SK-N-SH treated with all-trans-retinoic acid at 6 μM for 48 hours (cell line): ENCODE data around the gene SPTBN4.

ENCODE experiments used
- ATAC-seq: fragments of 200-7000 bp; cut with Tn5 transposase; 3 replicates; pipeline ENCODE4 v1.9.1; 2020; ENCODE audit warnings: mild to moderate bottlenecking, moderate library complexity
- ARNTL ChIP-seq: fragments of 450-650 bp; formaldehyde crosslinking; IDR thresholded peaks from 2 replicates; pipeline ENCODE4 v1.5.0; 2020; ENCODE audit warnings: low read depth, mild to moderate bottlenecking, moderate library complexity, borderline replicate concordance
- BACH2 ChIP-seq: fragments of 250-450 bp; sonication (Bioruptor Pico); IDR thresholded peaks from 2 replicates; pipeline ENCODE4 v1.9.0; 2021; ENCODE audit warnings: mild to moderate bottlenecking, borderline replicate concordance
- CSDC2 ChIP-seq: fragments of 250-450 bp; sonication (Bioruptor Pico); IDR thresholded peaks from 2 replicates; pipeline ENCODE4 v1.5.0; 2020; ENCODE audit warnings: mild to moderate bottlenecking, moderate library complexity
- ESRRG ChIP-seq: fragments of 250-450 bp; sonication (Bioruptor Pico); IDR thresholded peaks from 2 replicates; pipeline ENCODE4 v1.6.1; 2021; ENCODE audit warnings: mild to moderate bottlenecking
- GLIS3 ChIP-seq: fragments of 250-450 bp; sonication (Bioruptor Pico); IDR thresholded peaks from 2 replicates; pipeline ENCODE4 v1.5.0; 2020; ENCODE audit warnings: mild to moderate bottlenecking, moderate library complexity
- ISL1 ChIP-seq: fragments of 250-450 bp; sonication (Bioruptor Pico); IDR thresholded peaks from 2 replicates; pipeline ENCODE4 v2.1.2; 2022; ENCODE audit warnings: mild to moderate bottlenecking, moderate library complexity
- OSR1 ChIP-seq: fragments of 250-450 bp; sonication (Bioruptor Pico); IDR thresholded peaks from 2 replicates; pipeline ENCODE4 v1.8.0; 2022; ENCODE audit warnings: moderate library complexity, mild to moderate bottlenecking, inconsistent platforms
- PPARA ChIP-seq: fragments of 250-450 bp; sonication (Bioruptor Pico); IDR thresholded peaks from 2 replicates; pipeline ENCODE4 v1.5.0; 2020; ENCODE audit warnings: mild to moderate bottlenecking, borderline replicate concordance
- RARB ChIP-seq: fragments of 250-450 bp; sonication (Bioruptor Pico); IDR thresholded peaks from 2 replicates; pipeline ENCODE4 v1.8.0; 2021; ENCODE audit warnings: mild to moderate bottlenecking, moderate library complexity
- SNAI2 ChIP-seq: fragments of 250-450 bp; sonication (Bioruptor Pico); IDR thresholded peaks from 2 replicates; pipeline ENCODE4 v1.5.0; 2020; ENCODE audit warnings: mild to moderate bottlenecking, moderate library complexity
- TCF4 ChIP-seq: fragments of 250-450 bp; sonication (Bioruptor Pico); IDR thresholded peaks from 2 replicates; pipeline ENCODE4 v1.8.0; 2021; ENCODE audit warnings: mild to moderate bottlenecking, moderate library complexity, borderline replicate concordance
- TOX ChIP-seq: fragments of 250-450 bp; sonication (Bioruptor Pico); IDR thresholded peaks from 2 replicates; pipeline ENCODE4 v1.8.0; 2021; ENCODE audit warnings: mild to moderate bottlenecking, moderate library complexity, borderline replicate concordance
- ZC3H10 ChIP-seq: fragments of 250-450 bp; sonication (Bioruptor Pico); IDR thresholded peaks from 2 replicates; pipeline ENCODE4 v1.5.1; 2021; ENCODE audit warnings: mild to moderate bottlenecking, moderate library complexity
- ZFP3 ChIP-seq: fragments of 250-450 bp; sonication (Bioruptor Pico); IDR thresholded peaks from 2 replicates; pipeline ENCODE4 v1.5.0; 2020; ENCODE audit warnings: mild to moderate bottlenecking, moderate library complexity
- ZFP30 ChIP-seq: fragments of 450-650 bp; formaldehyde crosslinking; IDR thresholded peaks from 2 replicates; pipeline ENCODE4 v1.5.0; 2022; ENCODE audit warnings: mild to moderate bottlenecking, moderate library complexity
- ZNF565 ChIP-seq: fragments of 450-650 bp; formaldehyde crosslinking; conservative IDR thresholded peaks from 2 replicates; pipeline ENCODE4 v1.5.0; 2020; ENCODE audit warnings: low read depth, mild to moderate bottlenecking, moderate library complexity
- ZNF70 ChIP-seq: fragments of 450-650 bp; formaldehyde crosslinking; IDR thresholded peaks from 2 replicates; pipeline ENCODE4 v1.5.0; 2020; ENCODE audit warnings: mild to moderate bottlenecking, moderate library complexity
- ZNF8 ChIP-seq: fragments of 450-650 bp; formaldehyde crosslinking; IDR thresholded peaks from 2 replicates; pipeline ENCODE4 v1.5.0; 2020; ENCODE audit warnings: mild to moderate bottlenecking, moderate library complexity
- TF ChIP-seq, protein P1 (sequence below): fragments of 250-450 bp; sonication (Bioruptor Pico); IDR thresholded peaks from 2 replicates; pipeline ENCODE4 v1.5.1; 2021; ENCODE audit warnings: mild to moderate bottlenecking, moderate library complexity
- TF ChIP-seq, protein P2 (sequence below): fragments of 250-450 bp; sonication (Bioruptor Pico); IDR thresholded peaks from 2 replicates; pipeline ENCODE4 v1.5.0; 2020; ENCODE audit warnings: mild to moderate bottlenecking, moderate library complexity
- TF ChIP-seq, protein P3 (sequence below): fragments of 250-450 bp; sonication (Bioruptor Pico); IDR thresholded peaks from 2 replicates; pipeline ENCODE4 v1.8.0; 2021; ENCODE audit warnings: low read depth, mild to moderate bottlenecking, moderate library complexity, borderline replicate concordance
- TF ChIP-seq, protein P4 (sequence below): fragments of 250-450 bp; sonication (Bioruptor Pico); IDR thresholded peaks from 2 replicates; pipeline ENCODE4 v1.5.1; 2020; ENCODE audit warnings: low read depth, mild to moderate bottlenecking, moderate library complexity

Gene SPTBN4

DNA sequence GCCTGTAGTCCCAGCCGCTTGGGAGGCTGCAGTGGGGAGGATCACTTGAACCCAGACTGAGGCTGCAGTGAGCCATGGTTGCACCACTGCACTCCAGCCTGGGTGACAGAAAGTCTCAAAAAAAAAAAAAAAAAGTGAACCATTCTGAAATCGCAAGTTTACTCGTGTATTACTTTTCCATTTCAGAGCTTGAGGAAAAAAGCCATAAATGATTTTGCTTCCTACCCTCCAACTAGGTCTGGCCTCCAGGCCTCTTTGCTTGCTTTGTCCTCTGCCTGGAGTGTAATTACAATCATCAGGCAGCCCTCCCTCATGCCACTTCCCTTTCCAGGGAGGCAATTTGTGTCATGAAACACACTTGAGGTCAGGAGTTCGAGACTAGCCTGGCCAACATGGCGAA lies 9.8 kb upstream of the SPTBN4 start:
- no peak for ATAC-seq
- TF ChIP-seq ISL1 (CRISPR knock-in tag): no peak

DNA sequence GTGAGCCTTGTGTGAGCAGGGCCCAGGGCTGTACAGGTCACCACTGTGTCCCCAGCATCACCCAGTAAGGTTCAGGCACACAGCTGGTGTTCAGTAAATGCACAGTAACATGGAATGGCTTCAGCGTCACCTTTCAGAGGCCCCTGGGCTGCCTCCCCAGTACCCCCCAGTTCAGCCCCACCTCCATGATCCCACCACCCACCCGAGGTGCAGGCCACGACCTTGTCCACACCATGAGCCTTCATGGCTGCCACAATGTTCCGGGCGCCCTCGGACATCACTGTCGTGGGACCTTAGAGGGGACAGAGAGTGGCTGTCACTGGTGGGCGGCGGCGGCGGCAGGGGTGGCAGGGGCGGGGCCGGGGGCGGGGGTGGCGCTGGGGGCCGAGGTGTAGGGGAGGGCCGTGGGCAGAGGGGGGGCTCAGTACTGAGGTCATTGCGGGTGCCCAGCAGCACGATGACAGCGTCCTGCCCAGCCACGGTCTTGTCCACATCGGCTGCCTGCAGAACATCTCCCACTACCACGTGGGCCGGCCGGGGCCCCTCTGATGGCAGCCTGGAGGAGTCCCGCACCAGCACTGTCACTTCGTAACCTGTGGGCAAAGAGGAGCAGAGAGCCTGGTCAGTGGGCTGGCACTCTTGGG lies 8.7 kb upstream of the SPTBN4 start:
- TF ChIP-seq RARB (CRISPR knock-in tag): no peak
- TF ChIP-seq ZFP30: no peak
- TF ChIP-seq ISL1 (CRISPR knock-in tag): no peak
- TF ChIP-seq BACH2 (CRISPR knock-in tag): no peak
- TF ChIP-seq TCF4 (CRISPR knock-in tag): no peak
- no peak for TF ChIP-seq ZFP3 (CRISPR knock-in tag)
- TF ChIP-seq ESRRG (CRISPR knock-in tag): no peak
- TF ChIP-seq SNAI2 (CRISPR knock-in tag): no peak
- TF ChIP-seq ZNF565 (CRISPR knock-in tag): no peak
- no peak for ATAC-seq

DNA sequence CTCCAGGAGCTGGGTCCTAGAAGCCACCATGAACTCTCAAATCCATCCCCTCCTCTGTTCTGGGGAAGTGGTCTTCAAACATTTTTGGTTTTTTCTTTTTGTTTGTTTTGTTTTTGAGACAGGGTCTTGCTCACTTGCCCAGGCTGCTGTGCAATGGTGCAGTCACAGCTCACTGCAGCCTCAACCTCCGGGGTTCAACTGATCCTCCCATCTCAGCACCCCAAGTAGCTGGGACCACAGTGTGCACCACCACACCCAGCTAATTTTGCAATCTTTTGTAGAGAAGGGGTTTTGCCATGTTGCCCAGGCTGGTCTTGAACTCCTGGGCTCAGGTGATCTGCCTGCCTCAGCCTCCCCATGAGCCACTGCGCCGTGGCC lies 8.2 kb upstream of the SPTBN4 start:
- no peak for ATAC-seq
- TF ChIP-seq SNAI2 (CRISPR knock-in tag) (no peak), CSDC2 (no peak), ESRRG (CRISPR knock-in tag) (no peak), OSR1 (CRISPR knock-in tag) (no peak), ZFP30 (no peak), ARNTL (CRISPR knock-in tag) (no peak), RARB (CRISPR knock-in tag) (no peak), ZC3H10 (CRISPR knock-in tag) (no peak), TOX (CRISPR knock-in tag) (no peak), ZNF8 (CRISPR knock-in tag) (no peak), TCF4 (CRISPR knock-in tag) (no peak), ZNF70 (no peak)
- TF ChIP-seq, protein P1, sequence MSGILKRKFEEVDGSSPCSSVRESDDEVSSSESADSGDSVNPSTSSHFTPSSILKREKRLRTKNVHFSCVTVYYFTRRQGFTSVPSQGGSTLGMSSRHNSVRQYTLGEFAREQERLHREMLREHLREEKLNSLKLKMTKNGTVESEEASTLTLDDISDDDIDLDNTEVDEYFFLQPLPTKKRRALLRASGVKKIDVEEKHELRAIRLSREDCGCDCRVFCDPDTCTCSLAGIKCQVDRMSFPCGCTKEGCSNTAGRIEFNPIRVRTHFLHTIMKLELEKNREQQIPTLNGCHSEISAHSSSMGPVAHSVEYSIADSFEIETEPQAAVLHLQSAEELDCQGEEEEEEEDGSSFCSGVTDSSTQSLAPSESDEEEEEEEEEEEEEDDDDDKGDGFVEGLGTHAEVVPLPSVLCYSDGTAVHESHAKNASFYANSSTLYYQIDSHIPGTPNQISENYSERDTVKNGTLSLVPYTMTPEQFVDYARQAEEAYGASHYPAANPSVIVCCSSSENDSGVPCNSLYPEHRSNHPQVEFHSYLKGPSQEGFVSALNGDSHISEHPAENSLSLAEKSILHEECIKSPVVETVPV: no peak
- TF ChIP-seq, protein P2, sequence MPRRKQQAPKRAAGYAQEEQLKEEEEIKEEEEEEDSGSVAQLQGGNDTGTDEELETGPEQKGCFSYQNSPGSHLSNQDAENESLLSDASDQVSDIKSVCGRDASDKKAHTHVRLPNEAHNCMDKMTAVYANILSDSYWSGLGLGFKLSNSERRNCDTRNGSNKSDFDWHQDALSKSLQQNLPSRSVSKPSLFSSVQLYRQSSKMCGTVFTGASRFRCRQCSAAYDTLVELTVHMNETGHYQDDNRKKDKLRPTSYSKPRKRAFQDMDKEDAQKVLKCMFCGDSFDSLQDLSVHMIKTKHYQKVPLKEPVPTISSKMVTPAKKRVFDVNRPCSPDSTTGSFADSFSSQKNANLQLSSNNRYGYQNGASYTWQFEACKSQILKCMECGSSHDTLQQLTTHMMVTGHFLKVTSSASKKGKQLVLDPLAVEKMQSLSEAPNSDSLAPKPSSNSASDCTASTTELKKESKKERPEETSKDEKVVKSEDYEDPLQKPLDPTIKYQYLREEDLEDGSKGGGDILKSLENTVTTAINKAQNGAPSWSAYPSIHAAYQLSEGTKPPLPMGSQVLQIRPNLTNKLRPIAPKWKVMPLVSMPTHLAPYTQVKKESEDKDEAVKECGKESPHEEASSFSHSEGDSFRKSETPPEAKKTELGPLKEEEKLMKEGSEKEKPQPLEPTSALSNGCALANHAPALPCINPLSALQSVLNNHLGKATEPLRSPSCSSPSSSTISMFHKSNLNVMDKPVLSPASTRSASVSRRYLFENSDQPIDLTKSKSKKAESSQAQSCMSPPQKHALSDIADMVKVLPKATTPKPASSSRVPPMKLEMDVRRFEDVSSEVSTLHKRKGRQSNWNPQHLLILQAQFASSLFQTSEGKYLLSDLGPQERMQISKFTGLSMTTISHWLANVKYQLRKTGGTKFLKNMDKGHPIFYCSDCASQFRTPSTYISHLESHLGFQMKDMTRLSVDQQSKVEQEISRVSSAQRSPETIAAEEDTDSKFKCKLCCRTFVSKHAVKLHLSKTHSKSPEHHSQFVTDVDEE (CRISPR knock-in tag): no peak
- TF ChIP-seq, protein P3, sequence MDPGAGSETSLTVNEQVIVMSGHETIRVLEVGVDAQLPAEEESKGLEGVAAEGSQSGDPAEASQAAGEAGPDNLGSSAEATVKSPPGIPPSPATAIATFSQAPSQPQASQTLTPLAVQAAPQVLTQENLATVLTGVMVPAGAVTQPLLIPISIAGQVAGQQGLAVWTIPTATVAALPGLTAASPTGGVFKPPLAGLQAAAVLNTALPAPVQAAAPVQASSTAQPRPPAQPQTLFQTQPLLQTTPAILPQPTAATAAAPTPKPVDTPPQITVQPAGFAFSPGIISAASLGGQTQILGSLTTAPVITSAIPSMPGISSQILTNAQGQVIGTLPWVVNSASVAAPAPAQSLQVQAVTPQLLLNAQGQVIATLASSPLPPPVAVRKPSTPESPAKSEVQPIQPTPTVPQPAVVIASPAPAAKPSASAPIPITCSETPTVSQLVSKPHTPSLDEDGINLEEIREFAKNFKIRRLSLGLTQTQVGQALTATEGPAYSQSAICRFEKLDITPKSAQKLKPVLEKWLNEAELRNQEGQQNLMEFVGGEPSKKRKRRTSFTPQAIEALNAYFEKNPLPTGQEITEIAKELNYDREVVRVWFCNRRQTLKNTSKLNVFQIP: no peak

DNA sequence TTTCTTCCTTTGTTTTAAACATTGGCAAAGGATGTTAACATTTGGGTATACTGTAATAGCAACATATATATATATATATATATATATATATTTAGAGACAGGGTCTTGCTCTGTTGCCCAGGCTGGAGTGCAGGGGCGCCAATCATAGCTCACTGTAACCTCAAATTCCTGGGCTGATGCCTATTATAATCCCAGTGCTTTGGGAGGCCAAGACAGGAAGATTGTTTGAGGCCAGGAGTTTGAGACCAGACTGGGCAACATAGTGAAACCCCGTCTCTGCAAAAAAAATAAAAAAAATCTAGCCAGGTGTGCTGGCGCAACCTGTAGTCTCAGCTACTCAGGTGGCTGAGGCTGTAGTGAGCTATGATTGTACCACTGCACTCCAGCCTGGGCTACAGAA lies 6.6 kb upstream of the SPTBN4 start:
- ATAC-seq: no peak
- TF ChIP-seq ISL1 (CRISPR knock-in tag) (no peak), CSDC2 (no peak), ZFP3 (CRISPR knock-in tag) (no peak), ZFP30 (no peak), ZNF8 (CRISPR knock-in tag) (no peak), BACH2 (CRISPR knock-in tag) (no peak), ARNTL (CRISPR knock-in tag) (no peak), TOX (CRISPR knock-in tag) (no peak), GLIS3 (CRISPR knock-in tag) (no peak), TCF4 (CRISPR knock-in tag) (no peak), ESRRG (CRISPR knock-in tag) (no peak), ZC3H10 (CRISPR knock-in tag) (no peak), OSR1 (CRISPR knock-in tag) (no peak), RARB (CRISPR knock-in tag) (no peak), PPARA (no peak)
- TF ChIP-seq, protein P4, sequence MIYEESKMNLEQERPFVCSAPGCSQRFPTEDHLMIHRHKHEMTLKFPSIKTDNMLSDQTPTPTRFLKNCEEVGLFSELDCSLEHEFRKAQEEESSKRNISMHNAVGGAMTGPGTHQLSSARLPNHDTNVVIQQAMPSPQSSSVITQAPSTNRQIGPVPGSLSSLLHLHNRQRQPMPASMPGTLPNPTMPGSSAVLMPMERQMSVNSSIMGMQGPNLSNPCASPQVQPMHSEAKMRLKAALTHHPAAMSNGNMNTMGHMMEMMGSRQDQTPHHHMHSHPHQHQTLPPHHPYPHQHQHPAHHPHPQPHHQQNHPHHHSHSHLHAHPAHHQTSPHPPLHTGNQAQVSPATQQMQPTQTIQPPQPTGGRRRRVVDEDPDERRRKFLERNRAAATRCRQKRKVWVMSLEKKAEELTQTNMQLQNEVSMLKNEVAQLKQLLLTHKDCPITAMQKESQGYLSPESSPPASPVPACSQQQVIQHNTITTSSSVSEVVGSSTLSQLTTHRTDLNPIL: no peak
- TF ChIP-seq, protein P2 (CRISPR knock-in tag): no peak
- TF ChIP-seq, protein P3: no peak
